HL-60/S4 treated with retinoic acid at 250 ng/mL for 4 days and 3 days (cell line): ENCODE data around the gene WASL.
"Not testable (repeated sequence)": the region's sequence is repeated elsewhere in the genome, so short reads cannot be mapped to it uniquely, and the experiment has no call there.

Experiments used
- in situ Hi-C: fragments of 300-500 bp; cut with MboI; formaldehyde crosslinking; loops from 2 replicates; pipeline ENCODE4 v1.7.0; 2022; ENCODE audit warnings: low sequenced_read_pairs

WASL gene

DNA sequence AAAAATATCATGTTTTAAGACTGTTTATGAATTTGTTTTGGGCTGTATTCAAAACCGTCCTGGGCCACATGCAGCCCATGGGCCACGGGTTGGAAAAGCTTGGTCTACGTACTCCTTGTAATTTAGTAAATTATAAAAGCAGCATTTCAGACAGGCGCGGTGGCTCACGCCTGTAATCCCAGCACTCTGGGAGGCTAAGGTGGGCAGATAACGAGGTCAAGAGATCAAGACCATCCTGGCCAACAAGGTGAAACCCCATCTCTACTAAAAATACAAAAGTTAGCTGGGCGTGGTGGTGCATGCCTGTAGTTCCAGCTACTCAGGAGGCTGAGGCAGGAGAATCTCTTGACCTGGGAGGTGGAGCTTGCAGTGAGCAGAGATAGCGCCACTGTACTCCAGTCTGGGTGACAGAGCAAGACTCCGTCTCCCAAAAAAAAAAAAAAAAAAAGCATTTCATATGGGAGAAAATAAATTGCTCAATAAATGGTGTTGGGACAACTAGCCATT lies 11.6 kb downstream of the WASL start:
- in situ Hi-C loops: not testable (repeated sequence)

DNA sequence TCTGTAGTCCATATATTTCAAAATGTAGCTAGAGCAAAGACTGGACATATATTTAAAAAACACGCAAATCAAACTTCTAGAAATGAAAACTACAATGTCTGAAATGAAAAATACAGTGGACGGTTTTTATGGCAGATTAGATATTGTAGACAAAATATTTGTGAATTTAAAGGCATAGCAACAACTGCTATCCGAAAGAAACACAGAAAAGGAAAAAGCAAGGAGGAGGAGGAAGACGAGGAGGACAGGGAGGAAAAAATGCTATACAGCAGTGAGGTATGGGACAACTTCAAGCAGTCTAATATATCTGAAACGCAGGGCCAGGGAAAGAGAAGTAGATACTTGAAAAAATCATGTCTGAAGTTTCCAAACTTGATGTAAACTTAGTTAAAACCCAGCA lies 13.3 kb downstream of the WASL start:
- in situ Hi-C loops: no loop called here

GRCh38 chr7:123734498-123734897 lies 14.3 kb downstream of the WASL start:
- in situ Hi-C loops: no loop called here

- in situ Hi-C loops: no loop called here
Measured at GRCh38 chr7:123732413-123733091, 16.3 kb downstream of the WASL start.

DNA sequence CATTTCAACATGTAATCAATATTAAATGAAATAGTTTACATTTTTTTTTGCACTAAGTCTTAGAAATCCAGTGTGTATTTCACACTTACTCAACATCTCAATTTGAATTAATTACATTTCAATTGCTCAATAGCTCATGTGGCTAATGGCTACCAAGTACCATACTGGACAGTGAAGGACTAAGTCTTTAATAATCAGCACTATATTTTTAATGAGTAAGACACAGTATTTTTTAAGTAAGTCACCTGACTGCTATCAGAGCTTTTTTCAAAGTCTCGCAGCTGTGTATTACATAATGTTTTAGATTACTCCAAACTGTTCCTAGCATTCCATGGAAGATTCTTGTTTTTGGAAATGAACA lies 19.6 kb downstream of the WASL start:
- in situ Hi-C loops: no loop called here

GRCh38 chr7:123727071-123727837 lies 21.5 kb downstream of the WASL start:
- in situ Hi-C loops: no loop called here

- in situ Hi-C loops: no loop called here
Measured at GRCh38 chr7:123725586-123726171, 23.1 kb downstream of the WASL start.

- in situ Hi-C loops: no loop called here
Measured at GRCh38 chr7:123724817-123725253, 24.0 kb downstream of the WASL start.

- in situ Hi-C loops: no loop called here
Measured at GRCh38 chr7:123723913-123724312, 24.9 kb downstream of the WASL start.

GRCh38 chr7:123720527-123720926 lies 28.3 kb downstream of the WASL start:
- in situ Hi-C loops: not testable (repeated sequence)

DNA sequence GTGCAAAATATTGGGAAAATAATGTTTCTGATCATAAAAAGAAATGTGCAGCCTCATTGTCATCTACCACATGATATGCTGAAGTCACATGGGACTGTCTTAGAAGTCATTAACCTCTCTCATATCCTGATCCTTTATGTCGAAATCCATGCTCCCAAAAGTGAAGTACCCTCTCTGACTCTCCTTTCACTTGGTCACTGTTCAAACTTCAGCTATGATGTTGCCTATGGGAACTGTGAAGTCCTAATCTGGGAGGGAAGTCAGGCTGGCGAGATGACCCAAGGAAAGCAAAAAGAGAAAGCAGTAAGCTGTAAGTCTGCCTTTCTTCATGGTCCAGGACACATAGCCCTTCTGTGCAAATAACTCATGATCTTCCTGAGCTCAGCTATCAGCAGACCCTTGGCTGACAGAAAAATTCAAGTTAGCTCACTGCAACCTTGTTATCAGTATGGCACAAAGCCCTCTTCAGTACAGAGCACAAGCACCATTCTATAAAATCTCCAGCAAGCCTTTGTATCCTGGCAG lies 29.5 kb downstream of the WASL start:
- in situ Hi-C loops: no loop called here

- in situ Hi-C loops: no loop called here
Measured at GRCh38 chr7:123718773-123719172, 30.0 kb downstream of the WASL start.

GRCh38 chr7:123717689-123718088 lies 31.1 kb downstream of the WASL start:
- in situ Hi-C loops: no loop called here

- in situ Hi-C loops: no loop called here
Measured at GRCh38 chr7:123716877-123717276, 31.9 kb downstream of the WASL start.

- in situ Hi-C loops: no loop called here
Measured at GRCh38 chr7:123715799-123716198, 33.0 kb downstream of the WASL start.

DNA sequence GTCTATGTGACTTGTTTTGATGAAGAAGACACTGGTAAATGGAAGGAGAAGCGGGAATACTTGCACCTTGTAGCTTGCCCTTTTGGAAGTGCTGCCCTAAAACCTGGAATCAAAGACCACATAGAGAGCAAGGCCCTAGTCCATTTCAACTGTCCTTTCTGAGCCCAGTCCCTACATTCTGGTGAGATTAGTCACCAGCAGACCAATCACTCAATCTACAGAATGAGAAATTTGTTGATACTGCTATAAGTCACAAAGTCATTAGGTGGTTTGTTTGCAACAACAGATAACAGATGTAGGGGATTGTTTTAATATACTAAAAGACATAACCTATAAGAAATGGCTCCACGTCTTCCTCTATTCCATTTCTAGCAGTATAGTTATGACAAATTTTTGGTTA lies 33.6 kb downstream of the WASL start:
- in situ Hi-C loops: no loop called here

DNA sequence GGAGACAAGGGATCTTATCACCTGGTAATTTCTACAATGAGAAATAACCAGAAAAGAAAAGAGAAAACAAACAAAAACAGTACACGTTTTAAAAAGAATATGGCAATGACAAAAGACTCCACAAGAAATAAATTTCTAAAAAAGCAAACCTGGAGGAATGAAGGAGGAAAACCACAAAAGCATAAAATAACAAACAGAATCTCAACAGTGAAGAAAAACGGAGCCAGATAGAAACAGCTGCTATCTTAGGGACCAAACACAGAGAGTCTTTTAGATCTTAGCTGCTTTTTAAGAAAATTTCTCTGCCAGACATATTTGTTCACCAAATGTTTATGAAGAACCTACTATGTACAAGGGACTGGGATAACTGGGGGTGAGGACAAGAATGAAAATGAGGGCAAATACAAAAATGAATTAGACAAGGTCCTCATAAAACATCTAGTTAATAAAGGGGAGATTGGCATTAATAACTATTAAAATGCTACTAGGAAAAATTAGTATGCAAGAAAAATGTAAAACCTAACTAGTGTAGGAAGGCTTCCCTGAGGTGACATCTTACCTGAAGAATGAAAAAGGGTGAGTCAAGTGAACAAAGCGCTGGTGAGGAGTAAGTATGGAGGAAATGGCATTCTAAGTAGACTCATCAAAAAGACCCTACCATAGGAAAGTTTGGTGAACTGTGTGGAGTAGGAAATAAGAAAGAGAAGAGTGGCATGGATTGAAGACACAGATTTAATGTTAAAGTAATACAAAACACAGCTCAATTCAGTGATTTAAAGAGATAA lies 34.3 kb downstream of the WASL start:
- in situ Hi-C loops: no loop called here

DNA sequence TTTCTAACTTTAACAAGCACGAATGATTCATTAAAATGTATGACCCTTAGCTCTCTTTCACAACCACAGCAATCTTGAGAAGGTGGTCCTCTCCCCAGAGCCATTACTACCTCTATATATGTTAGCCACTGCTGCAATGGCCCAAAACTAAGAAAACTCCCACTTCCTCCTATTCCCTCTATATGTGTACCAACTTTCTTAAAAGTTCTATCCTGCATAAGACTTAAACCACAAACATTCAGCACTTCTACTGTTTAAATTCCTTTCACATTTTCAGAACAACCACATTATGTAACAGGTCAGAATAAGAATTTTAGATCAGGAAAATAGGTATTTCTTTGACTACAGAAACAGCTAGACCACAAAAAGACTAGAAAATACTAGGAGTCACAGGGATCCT lies 36.2 kb downstream of the WASL start:
- in situ Hi-C loops: no loop called here

- in situ Hi-C loops: no loop called here
Measured at GRCh38 chr7:123711832-123712293, 36.9 kb downstream of the WASL start.

DNA sequence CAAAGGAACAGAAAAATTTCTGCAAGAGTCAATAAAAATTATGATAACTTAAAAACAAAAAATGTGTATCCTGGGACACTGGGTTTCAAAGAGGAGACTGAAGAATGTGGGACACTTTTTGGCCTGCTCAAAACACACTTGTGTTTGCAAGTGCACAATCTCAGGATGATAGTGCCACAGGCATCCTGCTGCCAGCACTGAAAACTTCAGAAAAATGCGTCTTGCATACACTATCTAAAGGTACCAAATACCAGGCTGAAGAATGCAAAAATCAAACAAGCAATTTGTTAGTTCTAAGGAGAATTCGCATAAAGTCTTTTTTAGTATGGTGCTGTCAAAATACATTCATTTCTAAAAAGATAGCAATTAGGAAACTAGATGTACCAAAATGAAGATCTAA lies 38.1 kb downstream of the WASL start:
- in situ Hi-C loops: no loop called here

DNA sequence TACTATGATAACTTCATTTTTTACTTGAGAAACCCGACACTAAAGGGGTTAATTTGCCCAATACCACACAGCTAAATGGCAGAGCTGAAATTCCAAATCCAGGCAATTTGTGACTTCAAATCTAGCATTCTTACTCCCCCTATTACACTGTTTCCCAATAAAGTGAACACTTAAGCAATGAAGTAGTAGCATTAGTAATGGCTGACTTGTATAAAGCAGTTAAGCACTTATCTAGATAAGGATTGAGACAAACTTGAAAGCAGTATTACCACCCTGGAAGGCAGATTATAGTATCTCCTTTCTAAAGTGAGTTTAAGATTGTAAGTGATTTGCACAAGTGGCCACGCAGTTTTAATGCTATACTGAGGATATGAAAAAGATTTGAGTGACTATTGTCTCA lies 39.3 kb downstream of the WASL start:
- in situ Hi-C loops: no loop called here
